ENCODE results near the gene BMI1. TPM values are rescaled to one million over a fixed set of nuclear protein-coding genes. Genes with fewer than 3 reads are reported as not detected.

The BMI1 gene
- total RNA-seq, 1 experiment from 2014 or later: 6.8 TPM

DNA sequence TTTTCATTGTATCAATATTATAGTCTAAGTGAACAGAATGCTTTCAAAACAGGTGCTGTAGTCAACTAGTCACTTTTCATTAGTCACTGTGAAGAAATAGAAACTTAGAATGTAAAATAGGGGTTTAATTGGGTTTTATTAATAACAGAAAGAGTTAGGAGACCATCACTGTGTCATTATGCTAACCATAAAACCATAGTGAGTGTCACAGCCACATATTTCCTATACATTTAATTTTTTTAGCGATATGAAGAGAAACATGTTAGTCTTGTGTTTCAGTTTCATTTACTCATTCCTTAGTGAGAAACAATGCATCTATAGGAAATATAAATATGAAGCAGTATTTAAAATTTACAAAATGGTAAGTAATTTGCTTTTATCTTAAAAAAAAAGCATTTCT, 46.6 kb downstream of the BMI1 start:
- Histone ChIP-seq H3K27me3 (ENCODE audit: insufficient read depth, low read length) (no peaks in the 10 kb centered on the region), H2AK5ac (ENCODE audit: insufficient read length, low read length) (no peak overlapping the region), H2BK20ac (ENCODE audit: low read depth, low read length, poor library complexity, severe bottlenecking) (no peak overlapping the region), H3K23ac (ENCODE audit: insufficient read length, low read depth, low read length) (no peak overlapping the region), H4K8ac (replicated peaks; ENCODE audit: insufficient read length, low read depth, low read length) (no peak overlapping the region), H4K91ac (ENCODE audit: insufficient read length, low read depth, low read length) (no peak overlapping the region), H3K79me2 (ENCODE audit: insufficient read depth, low read length) (no peaks in the 10 kb centered on the region), H3K23me2 (ENCODE audit: insufficient read length, low read depth, low read length, poor library complexity, severe bottlenecking) (no peaks in the 10 kb centered on the region), H3K9me3 (ENCODE audit: control insufficient read depth, low read depth, low read length) (no peaks in the 10 kb centered on the region), H3K18ac (ENCODE audit: insufficient read length, low read depth, low read length) (no peak overlapping the region), H3K9ac (ENCODE audit: extremely low read depth, insufficient read length, low read length) (no peak overlapping the region), H2BK15ac (ENCODE audit: low read depth, low read length) (no peak overlapping the region), H3K56ac (ENCODE audit: insufficient read length, low read depth, low read length) (no peak overlapping the region), H2AFZ (ENCODE audit: low read length) (no peak overlapping the region), H3K27ac (ENCODE audit: insufficient read length, low read depth, low read length) (no peak overlapping the region), H3K4me1 (ENCODE audit: insufficient read depth, low read length) (no peaks in the 10 kb centered on the region), H3T11ph (ENCODE audit: low read length) (no peak overlapping the region), H2BK5ac (ENCODE audit: insufficient read length, low read length) (no peak overlapping the region), H3K4ac (ENCODE audit: low read depth, low read length) (no peak overlapping the region), H2BK120ac (ENCODE audit: low read depth, low read length, poor library complexity, severe bottlenecking) (no peak overlapping the region), H4K5ac (ENCODE audit: insufficient read length, low read depth, low read length) (no peak overlapping the region), H3K4me2 (ENCODE audit: insufficient read depth, insufficient read length, low read length) (no peak overlapping the region), H3K79me1 (ENCODE audit: insufficient read depth, low read depth, low read length, poor library complexity, severe bottlenecking) (no peaks in the 10 kb centered on the region), H3K14ac (ENCODE audit: insufficient read depth, low read length) (no peak overlapping the region), H4K20me1 (ENCODE audit: control insufficient read depth, insufficient read depth, insufficient read length) (no peaks in the 10 kb centered on the region), H2BK12ac (ENCODE audit: insufficient read length, low read depth, low read length) (no peak overlapping the region)
- DNase-seq: no peak
- H3K4me3 Mint-ChIP-seq: no peak overlapping the region
- no peak overlapping the region for H3K27ac Mint-ChIP-seq
- TF ChIP-seq CTCF (conservative IDR thresholded peaks at IDR 0.05): no peak
- no peaks in the 10 kb centered on the region; the same call in 1 of the 2 replicates for H3K27me3 Mint-ChIP-seq (ENCODE audit: low read depth)
- H3K4me1 Mint-ChIP-seq: no peaks in the 10 kb centered on the region
- no CpG with 5 or more reads among the region's 1 CpG for WGBS (ENCODE audit: extremely low coverage, insufficient read length, low lambda C conversion rate)
- H3K36me3 Mint-ChIP-seq (ENCODE audit: insufficient read depth in 1 of 3, low read depth in 3 of 3): no peaks in the 10 kb centered on the region
- H3K9me3 Mint-ChIP-seq: no peaks in the 10 kb centered on the region
